Ishikawa (cell line): ENCODE measurements around the gene PPFIBP2.
A peak's percentile ranks its signal among the peaks of the same experiment; 100 is the strongest.

Experiments
- CEBPB ChIP-seq: IDR thresholded peaks from 2 replicates; pipeline ENCODE4 v1.6.1; 2012
- CREB1 ChIP-seq: IDR thresholded peaks from 2 replicates; pipeline ENCODE4 v1.6.1; 2012; ENCODE audit warnings: low read depth
- EGR1 ChIP-seq: IDR thresholded peaks from 2 replicates; pipeline ENCODE4 v1.6.1; 2012
- EP300 ChIP-seq: IDR thresholded peaks from 2 replicates; pipeline ENCODE4 v1.6.1; 2012; ENCODE audit warnings: borderline replicate concordance
- FOXM1 ChIP-seq: IDR thresholded peaks from 2 replicates; pipeline ENCODE4 v1.6.1; 2012; ENCODE audit warnings: low read depth, borderline replicate concordance
- MAX ChIP-seq: IDR thresholded peaks from 2 replicates; pipeline ENCODE4 v1.6.1; 2012
- NFIC ChIP-seq: IDR thresholded peaks from 2 replicates; pipeline ENCODE4 v1.6.1; 2012
- RAD21 ChIP-seq: IDR thresholded peaks from 2 replicates; pipeline ENCODE4 v1.6.1; 2012; ENCODE audit warnings: low read depth
- REST ChIP-seq: IDR thresholded peaks from 2 replicates; pipeline ENCODE4 v1.6.1; 2012; ENCODE audit warnings: low read depth, mild to moderate bottlenecking
- TAF1 ChIP-seq: IDR thresholded peaks from 2 replicates; pipeline ENCODE4 v1.6.1; 2012; ENCODE audit warnings: low read depth, mild to moderate bottlenecking
- TCF12 ChIP-seq: IDR thresholded peaks from 2 replicates; pipeline ENCODE4 v1.6.1; 2012; ENCODE audit warnings: low read depth
- TEAD4 ChIP-seq: IDR thresholded peaks from 2 replicates; pipeline ENCODE4 v1.6.1; 2012
- USF1 ChIP-seq: IDR thresholded peaks from 2 replicates; pipeline ENCODE4 v1.6.1; 2012
- YY1 ChIP-seq: IDR thresholded peaks from 2 replicates; pipeline ENCODE4 v1.6.1; 2012; ENCODE audit warnings: low read depth
- ZBTB7A ChIP-seq: IDR thresholded peaks from 2 replicates; pipeline ENCODE4 v1.6.1; 2012; ENCODE audit warnings: low read depth

Gene PPFIBP2

GRCh38 chr11:7670641-7671040 lies 156.8 kb downstream of the PPFIBP2 start:
- TF ChIP-seq REST, result no peak
- TF ChIP-seq FOXM1, result no peak
- TF ChIP-seq TAF1, result no peak
- no peak for TF ChIP-seq EGR1
- TF ChIP-seq NFIC, result no peak
- TF ChIP-seq TEAD4, result no peak
- TF ChIP-seq CEBPB, result no peak
- TF ChIP-seq USF1, result no peak
- no peak for TF ChIP-seq TCF12
- TF ChIP-seq EP300, result no peak

- TF ChIP-seq NFIC (peak; percentile 50), RAD21 (no peak)
These were observed 157.8 kb downstream of the PPFIBP2 start for GRCh38 chr11:7671347-7672215.

GRCh38 chr11:7672276-7672959 lies 158.6 kb downstream of the PPFIBP2 start:
- TF ChIP-seq CEBPB, result no peak
- no peak for TF ChIP-seq ZBTB7A
- TF ChIP-seq YY1, result no peak
- no peak for TF ChIP-seq EGR1
- no peak for TF ChIP-seq MAX
- TF ChIP-seq TEAD4, result no peak
- no peak for TF ChIP-seq REST
- TF ChIP-seq TCF12, result no peak
- TF ChIP-seq EP300, result no peak
- TF ChIP-seq RAD21, result no peak
- no peak for TF ChIP-seq USF1
- TF ChIP-seq NFIC, result no peak
- no peak for TF ChIP-seq TAF1
- no peak for TF ChIP-seq CREB1
- no peak for TF ChIP-seq FOXM1

GRCh38 chr11:7672960-7673723 lies 159.3 kb downstream of the PPFIBP2 start, which contains the start of gene CYB5R2:
CYB5R2 (minus strand) TSS chr11:7673500; CDS start chr11:7672825, 675 bp downstream.
- 0 out of 2 replicates have a peak, but pooled peaks have one; percentile 3 for TF ChIP-seq TEAD4
- no peak for TF ChIP-seq YY1
- 0 out of 2 replicates have a peak, but pooled peaks have one; percentile 31 for TF ChIP-seq EGR1
- TF ChIP-seq ZBTB7A, result 0 out of 2 replicates have a peak, but pooled peaks have one; percentile 50

GRCh38 chr11:7673724-7674434 lies 160.1 kb downstream of the PPFIBP2 start:
- TF ChIP-seq USF1, result no peak
- TF ChIP-seq MAX, result no peak
- no peak for TF ChIP-seq EP300
- no peak for TF ChIP-seq YY1
- TF ChIP-seq TAF1, result no peak
